CD4-positive, alpha-beta T cell treated with Interleukin-6 for 4 hours (primary cell): Measurements from ENCODE around the gene PRKAG3.

Experiments
- DNase-seq: peaks from one replicate; pipeline ENCODE4 v3.0.0-alpha.2; 2020; ENCODE audit warnings: mixed read lengths

The PRKAG3 gene

DNA sequence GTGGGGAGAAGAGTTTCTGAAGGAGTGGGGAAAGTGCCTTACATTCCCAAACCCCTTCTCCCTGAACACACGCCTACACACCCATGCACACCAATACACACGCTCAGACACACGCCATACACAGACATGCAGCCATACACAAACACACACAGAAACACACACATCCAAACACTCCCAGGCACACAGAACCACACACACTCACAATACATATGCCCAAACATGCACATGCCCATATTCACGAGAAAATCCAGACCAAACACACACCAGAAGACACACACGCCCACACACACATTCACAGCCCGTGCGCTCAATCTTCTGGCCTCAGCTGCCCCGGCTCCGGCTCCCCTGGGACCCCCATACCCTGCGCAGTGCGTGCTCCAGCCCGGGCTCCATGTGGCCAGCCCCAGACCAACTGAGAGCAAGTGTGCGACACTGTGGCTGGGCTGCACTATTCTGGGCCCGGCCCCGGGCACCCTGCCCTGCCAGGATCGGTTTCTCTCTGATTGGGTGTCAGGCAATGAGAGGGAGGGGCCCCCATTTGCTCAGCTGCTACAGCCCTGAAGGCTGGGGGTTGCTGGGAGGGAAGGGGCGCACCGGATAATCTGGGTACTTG is at the start of gene PRKAG3:
PRKAG3 (minus strand) TSS at position 426 of the 613 bp plus-strand sequence.
- DNase-seq: no peak

DNA sequence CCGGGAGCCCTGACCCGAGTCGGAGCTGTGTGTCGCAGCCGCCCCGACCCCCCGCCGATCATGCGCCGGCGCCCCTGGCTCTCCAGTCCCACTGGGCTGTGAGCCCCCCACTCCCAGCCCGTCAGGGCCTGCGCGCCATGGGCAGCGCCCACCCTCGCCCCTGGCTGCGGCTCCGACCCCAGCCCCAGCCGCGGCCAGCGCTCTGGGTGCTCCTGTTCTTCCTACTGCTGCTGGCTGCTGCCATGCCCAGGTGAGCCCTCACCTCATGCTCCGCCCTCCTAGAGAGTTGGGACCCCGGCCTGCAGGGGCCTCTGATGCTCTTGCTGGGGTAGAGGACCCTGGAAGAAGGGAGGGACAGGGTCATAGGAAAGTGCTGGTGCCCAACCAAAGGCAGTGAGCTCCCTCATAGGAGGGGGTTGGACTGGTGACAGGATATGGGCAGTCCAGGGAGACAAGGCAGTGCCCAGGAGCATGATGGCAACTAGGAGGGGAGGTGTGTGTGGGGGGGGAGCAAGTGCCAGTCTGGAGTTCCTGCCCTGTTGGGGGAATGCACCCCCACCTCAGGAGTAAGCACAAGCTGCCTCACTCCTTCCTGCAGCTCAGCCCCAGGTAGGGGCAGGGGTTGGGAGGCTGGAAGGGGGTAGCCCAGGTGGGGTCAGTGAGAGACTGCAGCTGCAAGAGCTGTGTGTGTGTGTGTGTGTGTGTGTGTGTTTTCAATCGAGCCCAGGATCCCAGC is 49.4 kb upstream of the PRKAG3 start:
- DNase-seq: no peak

DNA sequence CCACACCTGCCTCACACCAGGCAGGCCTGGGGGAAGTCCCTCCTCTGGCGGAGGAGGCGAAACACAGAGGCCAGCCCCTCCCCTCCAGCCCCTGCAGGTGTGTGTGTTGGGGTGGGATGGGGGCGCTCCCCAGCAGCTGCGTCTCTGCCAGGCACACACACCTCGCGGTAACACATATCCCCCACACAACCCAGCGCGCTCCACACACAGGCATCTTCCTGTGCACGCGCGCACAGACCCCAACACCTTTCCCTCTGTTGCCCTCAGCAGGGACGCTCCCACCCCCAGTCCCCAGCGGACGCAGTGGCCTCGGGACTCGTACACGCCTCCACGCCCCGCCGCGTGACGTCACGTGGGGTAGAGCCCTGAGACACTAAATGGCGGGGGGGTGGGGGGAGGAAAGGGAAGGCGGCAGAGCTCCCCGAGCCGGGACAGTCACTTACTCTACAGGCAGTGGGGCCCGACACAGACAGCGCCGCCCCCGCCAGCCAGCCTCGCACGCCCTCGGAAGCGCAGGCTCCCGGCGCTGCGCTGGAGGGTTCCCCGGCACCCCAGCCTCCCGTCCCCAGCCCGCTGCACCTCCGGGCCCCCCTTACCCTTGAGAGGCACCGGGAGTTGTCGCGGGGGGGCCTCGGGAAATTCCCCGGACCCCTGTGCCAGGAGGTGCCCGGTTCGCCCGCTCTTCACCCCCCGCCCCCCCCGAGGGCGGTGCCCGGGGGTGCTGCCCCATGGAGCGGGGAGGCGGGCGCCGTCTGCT is 48.7 kb upstream of the PRKAG3 start, which contains the start of gene WNT10A:
WNT10A (plus strand) TSS at position 751 of the 757 bp plus-strand sequence. CDS start 144 bp downstream, outside the sequence.
- peak; percentile 95 for DNase-seq

DNA sequence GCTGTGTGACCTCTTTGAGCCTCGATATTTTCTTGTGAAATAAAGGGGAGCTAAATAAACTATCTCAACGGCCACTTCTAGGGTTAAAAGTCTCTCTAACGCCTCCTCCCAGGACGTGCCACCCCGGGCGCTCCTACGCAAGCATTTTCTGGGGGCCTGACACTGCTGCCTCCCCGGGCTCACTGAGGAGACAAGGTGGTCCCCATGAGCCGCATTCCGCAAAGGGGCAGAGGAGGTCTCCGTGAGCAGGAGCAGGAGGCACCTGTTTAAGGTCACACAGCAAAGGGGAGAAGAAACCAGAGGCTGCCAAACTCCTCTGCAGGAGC is 48.1 kb upstream of the PRKAG3 start:
- DNase-seq: no peak

GRCh38 chr2:218878926-218879761 is 47.5 kb upstream of the PRKAG3 start:
- no peak for DNase-seq

DNA sequence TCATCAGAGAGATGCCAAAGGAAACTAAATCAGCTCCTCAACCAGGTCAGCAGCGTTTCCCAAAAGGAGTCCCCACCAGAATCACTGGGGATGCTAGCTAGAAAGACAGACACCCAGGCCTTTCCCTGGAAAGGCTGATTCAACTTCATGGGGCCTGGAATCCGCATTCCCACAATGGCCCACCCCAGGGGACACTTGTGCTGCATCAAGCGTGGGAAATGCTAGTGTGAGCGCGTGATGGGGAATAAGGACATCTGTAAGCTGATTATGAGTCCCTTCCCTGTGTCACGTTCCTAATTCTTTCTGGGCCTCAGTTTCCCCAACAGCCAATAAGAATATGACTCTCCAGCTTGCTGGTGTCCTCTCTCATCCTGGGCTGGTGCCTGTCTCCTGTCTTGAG is 46.9 kb upstream of the PRKAG3 start:
- no peak for DNase-seq

- DNase-seq: no peak
Observed at GRCh38 chr2:218877891-218878290, 46.3 kb upstream of the PRKAG3 start.

GRCh38 chr2:218877331-218877730 is 45.7 kb upstream of the PRKAG3 start:
- DNase-seq: no peak

- DNase-seq: peak; percentile 80
Observed at GRCh38 chr2:218876562-218877219, 45.1 kb upstream of the PRKAG3 start.

GRCh38 chr2:218875692-218876246 is 44.2 kb upstream of the PRKAG3 start:
- DNase-seq: no peak

DNA sequence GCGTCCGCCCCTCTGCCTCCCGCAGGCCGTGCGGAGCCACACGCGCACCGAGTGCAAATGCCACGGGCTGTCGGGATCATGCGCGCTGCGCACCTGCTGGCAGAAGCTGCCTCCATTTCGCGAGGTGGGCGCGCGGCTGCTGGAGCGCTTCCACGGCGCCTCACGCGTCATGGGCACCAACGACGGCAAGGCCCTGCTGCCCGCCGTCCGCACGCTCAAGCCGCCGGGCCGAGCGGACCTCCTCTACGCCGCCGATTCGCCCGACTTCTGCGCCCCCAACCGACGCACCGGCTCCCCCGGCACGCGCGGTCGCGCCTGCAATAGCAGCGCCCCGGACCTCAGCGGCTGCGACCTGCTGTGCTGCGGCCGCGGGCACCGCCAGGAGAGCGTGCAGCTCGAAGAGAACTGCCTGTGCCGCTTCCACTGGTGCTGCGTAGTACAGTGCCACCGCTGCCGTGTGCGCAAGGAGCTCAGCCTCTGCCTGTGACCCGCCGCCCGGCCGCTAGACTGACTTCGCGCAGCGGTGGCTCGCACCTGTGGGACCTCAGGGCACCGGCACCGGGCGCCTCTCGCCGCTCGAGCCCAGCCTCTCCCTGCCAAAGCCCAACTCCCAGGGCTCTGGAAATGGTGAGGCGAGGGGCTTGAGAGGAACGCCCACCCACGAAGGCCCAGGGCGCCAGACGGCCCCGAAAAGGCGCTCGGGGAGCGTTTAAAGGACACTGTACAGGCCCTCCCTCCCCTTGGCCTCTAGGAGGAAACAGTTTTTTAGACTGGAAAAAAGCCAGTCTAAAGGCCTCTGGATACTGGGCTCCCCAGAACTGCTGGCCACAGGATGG is 42.0 kb upstream of the PRKAG3 start:
- DNase-seq: no peak

- DNase-seq: no peak
Observed at GRCh38 chr2:218872645-218873358, 41.2 kb upstream of the PRKAG3 start.

GRCh38 chr2:218871345-218872302 is 40.0 kb upstream of the PRKAG3 start:
- peak; percentile 63 for DNase-seq

- peak; percentile 29 for DNase-seq
Observed at GRCh38 chr2:218870984-218871344, 39.4 kb upstream of the PRKAG3 start.

GRCh38 chr2:218869064-218869463 is 37.5 kb upstream of the PRKAG3 start:
- DNase-seq: no peak

DNA sequence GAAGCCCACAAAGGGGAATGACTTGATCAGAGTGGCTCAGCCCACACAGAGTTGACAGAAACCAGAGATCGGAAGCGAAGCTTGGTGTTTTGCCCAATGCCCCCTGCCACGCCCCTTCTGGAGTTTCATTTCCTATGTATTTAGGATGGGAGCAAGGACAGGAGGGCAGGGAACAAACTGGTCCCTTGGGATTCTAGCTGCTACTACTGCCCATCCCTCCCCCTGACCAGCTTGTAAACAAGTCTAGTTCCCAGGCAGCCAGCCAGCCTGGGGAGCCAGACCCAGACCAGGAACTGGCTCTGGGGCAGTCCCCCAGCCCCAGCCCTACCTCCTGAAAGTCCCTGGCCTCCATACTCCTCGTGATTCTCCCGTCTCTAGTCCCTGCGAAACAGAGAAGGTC is 36.3 kb upstream of the PRKAG3 start:
- DNase-seq: no peak

GRCh38 chr2:218865999-218866398 is 34.4 kb upstream of the PRKAG3 start:
- DNase-seq: no peak

- no peak for DNase-seq
Observed at GRCh38 chr2:218865396-218865795, 33.8 kb upstream of the PRKAG3 start.

GRCh38 chr2:218863021-218863520 is 31.5 kb upstream of the PRKAG3 start:
- DNase-seq: no peak
